GM06990 (cell line): ENCODE results near the gene MLLT1.

Experiments used
- DNase-seq: peaks from one replicate; pipeline ENCODE4 v3.0.0-alpha.2; 2011; ENCODE audit not compliant: insufficient read length; ENCODE audit errors: extremely low read depth
- H3K27me3 ChIP-seq: replicated peaks from 2 replicates; pipeline ENCODE4 v1.6.0; 2011; ENCODE audit warnings: low read length; ENCODE audit not compliant: control insufficient read depth, insufficient read depth
- H3K36me3 ChIP-seq: 2 replicates; pipeline ENCODE4 v1.5.1; 2011; ENCODE audit warnings: low read length; ENCODE audit not compliant: control insufficient read depth, insufficient read depth
- H3K4me3 ChIP-seq: replicated peaks from 2 replicates; pipeline ENCODE4 v1.5.1; 2011; ENCODE audit warnings: low read depth, mild to moderate bottlenecking, control low read depth, low read length
- TF ChIP-seq, protein P1 (sequence below): IDR thresholded peaks from 2 replicates; pipeline ENCODE4 v1.5.1; 2011; ENCODE audit warnings: low read length, control low read depth, mild to moderate bottlenecking, inconsistent platforms; ENCODE audit not compliant: insufficient read depth, poor library complexity, severe bottlenecking

MLLT1 gene

DNA sequence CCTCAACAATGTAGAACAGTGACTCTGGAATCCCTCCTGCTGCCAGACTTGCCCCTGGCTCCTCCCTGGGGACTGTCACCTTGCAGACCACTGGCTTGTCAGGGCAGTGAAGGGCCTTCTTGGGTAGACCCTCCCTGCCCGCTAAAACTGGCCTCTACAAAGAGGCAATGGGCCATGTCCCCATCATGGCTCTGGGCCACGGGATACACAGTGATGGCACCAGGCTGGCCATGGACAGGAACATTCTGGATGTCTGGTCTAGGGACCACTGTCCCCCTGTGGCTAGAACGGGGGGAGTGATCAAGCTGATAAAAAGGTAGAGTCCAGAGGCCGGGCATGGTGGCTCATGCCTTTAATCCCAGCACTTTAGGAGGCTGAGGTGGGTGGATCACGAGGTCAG is 83.4 kb downstream of the MLLT1 start:
- Histone ChIP-seq H3K36me3 (no peaks in the 10 kb centered on the region), H3K27me3 (no peaks in the 10 kb centered on the region), H3K4me3 (no peak overlapping the region)
- DNase-seq = no peak
- TF ChIP-seq, protein P1, sequence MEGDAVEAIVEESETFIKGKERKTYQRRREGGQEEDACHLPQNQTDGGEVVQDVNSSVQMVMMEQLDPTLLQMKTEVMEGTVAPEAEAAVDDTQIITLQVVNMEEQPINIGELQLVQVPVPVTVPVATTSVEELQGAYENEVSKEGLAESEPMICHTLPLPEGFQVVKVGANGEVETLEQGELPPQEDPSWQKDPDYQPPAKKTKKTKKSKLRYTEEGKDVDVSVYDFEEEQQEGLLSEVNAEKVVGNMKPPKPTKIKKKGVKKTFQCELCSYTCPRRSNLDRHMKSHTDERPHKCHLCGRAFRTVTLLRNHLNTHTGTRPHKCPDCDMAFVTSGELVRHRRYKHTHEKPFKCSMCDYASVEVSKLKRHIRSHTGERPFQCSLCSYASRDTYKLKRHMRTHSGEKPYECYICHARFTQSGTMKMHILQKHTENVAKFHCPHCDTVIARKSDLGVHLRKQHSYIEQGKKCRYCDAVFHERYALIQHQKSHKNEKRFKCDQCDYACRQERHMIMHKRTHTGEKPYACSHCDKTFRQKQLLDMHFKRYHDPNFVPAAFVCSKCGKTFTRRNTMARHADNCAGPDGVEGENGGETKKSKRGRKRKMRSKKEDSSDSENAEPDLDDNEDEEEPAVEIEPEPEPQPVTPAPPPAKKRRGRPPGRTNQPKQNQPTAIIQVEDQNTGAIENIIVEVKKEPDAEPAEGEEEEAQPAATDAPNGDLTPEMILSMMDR = no peak

DNA sequence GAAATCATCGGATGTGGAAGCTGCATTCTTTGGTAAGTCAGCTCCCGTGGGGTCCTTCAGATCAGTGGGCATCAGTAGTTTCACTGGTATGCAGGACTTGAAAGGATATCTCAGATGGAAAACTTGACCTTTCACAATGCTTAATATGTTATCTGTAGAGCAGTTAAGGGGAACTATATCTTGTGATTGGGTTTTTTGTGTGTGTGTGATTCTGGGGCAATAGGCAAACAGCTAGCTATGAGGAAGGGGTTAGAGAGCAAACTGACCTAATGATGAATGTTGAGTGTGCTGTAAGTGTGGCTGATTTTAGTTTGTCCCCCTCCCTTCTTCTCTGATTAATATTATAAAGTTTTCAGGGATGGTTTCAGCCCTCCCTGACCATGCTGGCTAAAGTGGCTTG is 91.0 kb downstream of the MLLT1 start:
- Histone ChIP-seq H3K36me3 (no peaks in the 10 kb centered on the region), H3K4me3 (no peak overlapping the region), H3K27me3 (no peaks in the 10 kb centered on the region)
- DNase-seq = no peak
- TF ChIP-seq, protein P1 = no peak

GRCh38 chr19:6187374-6187773 is 92.4 kb downstream of the MLLT1 start:
- no peaks in the 10 kb centered on the region for H3K27me3 ChIP-seq
- TF ChIP-seq, protein P1 = no peak
- H3K36me3 ChIP-seq = no peaks in the 10 kb centered on the region
- no peak overlapping the region for H3K4me3 ChIP-seq
- DNase-seq = no peak

- Histone ChIP-seq H3K27me3 (no peaks in the 10 kb centered on the region), H3K36me3 (no peaks in the 10 kb centered on the region), H3K4me3 (no peak overlapping the region)
- DNase-seq = no peak
- TF ChIP-seq, protein P1 = no peak
Measured at GRCh38 chr19:6185835-6186834, 93.6 kb downstream of the MLLT1 start.

DNA sequence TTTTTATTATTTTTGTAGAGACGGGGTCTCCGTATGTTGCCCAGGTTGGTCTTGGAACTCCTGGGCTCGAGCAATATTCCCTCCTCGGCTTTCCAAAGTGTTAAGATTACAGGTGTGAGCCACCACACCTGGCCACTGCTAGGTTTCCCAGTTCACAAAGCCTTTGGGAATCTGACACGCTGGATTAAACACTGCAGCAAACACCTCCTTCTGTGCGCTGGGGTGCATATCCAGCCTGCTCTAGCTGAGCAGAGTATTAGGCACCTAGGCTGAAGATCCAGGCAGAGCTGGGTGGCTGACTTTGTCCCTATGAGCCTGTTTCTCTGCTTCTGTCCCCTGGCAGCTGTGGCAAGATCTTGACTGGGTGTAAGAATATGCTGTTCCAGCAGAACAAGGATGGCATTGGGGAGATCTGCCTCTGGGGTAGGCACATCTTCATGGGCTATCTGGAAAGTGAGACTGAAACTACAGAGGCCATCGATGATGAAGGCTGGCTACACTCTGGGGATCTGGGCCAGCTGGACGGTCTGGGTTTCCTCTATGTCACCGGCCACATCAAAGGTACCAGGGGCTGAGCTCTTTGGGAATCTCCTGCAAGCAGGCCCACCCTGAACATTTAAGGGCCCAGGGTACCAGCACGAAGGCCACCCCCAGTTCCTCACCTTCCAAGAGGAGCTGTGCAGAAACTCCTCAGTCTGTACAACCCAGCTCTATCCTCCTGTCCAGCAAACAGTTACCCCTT is 94.5 kb downstream of the MLLT1 start:
- no peak overlapping the region for H3K4me3 ChIP-seq
- H3K36me3 ChIP-seq = no peaks in the 10 kb centered on the region
- TF ChIP-seq, protein P1 = no peak
- DNase-seq = no peak
- no peaks in the 10 kb centered on the region for H3K27me3 ChIP-seq
